ENCODE results near the gene GOPC. TPM values are rescaled to one million over a fixed set of nuclear protein-coding genes. Genes with fewer than 3 reads are reported as not detected.

Gene GOPC
- total and polyA plus RNA-seq, 2 of the 13 experiments (the other 11 are each of a cell fraction or from before 2014, with no cell fraction given): 20.9 to 41.5 TPM

DNA sequence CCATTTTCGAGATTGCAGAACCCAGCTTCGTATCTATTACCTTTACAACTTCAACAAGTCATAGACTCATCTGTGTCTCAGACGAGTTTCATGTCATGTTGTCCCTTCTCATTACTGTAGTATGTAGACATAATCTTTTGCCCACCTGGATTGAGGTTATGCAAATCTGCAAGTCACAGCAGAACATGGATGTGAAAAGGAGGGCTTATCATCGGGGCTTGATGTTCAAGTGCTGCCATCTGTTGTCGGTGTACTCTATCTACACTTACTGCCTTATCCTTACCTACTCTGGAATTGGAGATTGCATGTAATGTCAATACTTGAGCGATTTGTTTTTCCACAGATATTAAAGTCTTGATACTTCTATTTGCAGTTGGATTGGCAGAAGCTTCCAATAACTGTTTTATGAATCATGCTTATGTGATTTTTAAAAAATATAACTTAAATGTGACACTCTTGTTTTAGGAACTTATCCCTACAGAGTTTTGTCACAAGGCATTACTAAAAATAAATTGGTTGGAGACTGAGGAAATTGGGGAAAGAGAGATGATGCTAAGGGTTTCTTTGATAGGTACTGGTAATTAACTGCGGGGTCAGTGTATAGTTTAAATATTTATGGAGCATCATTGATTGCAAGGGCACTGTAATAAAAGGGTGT lies 3.0 kb upstream of the GOPC start (continued):
- TF ChIP-seq, protein P1, sequence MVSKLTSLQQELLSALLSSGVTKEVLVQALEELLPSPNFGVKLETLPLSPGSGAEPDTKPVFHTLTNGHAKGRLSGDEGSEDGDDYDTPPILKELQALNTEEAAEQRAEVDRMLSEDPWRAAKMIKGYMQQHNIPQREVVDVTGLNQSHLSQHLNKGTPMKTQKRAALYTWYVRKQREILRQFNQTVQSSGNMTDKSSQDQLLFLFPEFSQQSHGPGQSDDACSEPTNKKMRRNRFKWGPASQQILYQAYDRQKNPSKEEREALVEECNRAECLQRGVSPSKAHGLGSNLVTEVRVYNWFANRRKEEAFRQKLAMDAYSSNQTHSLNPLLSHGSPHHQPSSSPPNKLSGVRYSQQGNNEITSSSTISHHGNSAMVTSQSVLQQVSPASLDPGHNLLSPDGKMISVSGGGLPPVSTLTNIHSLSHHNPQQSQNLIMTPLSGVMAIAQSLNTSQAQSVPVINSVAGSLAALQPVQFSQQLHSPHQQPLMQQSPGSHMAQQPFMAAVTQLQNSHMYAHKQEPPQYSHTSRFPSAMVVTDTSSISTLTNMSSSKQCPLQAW (CRISPR knock-in tag; IDR thresholded peaks at IDR 0.05): no peak
- TF ChIP-seq, protein P2, sequence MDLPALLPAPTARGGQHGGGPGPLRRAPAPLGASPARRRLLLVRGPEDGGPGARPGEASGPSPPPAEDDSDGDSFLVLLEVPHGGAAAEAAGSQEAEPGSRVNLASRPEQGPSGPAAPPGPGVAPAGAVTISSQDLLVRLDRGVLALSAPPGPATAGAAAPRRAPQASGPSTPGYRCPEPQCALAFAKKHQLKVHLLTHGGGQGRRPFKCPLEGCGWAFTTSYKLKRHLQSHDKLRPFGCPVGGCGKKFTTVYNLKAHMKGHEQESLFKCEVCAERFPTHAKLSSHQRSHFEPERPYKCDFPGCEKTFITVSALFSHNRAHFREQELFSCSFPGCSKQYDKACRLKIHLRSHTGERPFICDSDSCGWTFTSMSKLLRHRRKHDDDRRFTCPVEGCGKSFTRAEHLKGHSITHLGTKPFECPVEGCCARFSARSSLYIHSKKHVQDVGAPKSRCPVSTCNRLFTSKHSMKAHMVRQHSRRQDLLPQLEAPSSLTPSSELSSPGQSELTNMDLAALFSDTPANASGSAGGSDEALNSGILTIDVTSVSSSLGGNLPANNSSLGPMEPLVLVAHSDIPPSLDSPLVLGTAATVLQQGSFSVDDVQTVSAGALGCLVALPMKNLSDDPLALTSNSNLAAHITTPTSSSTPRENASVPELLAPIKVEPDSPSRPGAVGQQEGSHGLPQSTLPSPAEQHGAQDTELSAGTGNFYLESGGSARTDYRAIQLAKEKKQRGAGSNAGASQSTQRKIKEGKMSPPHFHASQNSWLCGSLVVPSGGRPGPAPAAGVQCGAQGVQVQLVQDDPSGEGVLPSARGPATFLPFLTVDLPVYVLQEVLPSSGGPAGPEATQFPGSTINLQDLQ (CRISPR knock-in tag; IDR thresholded peaks at IDR 0.05): no peak
- TF ChIP-seq ZBTB20 (CRISPR knock-in tag; IDR thresholded peaks at IDR 0.05; ENCODE audit: borderline replicate concordance, low read depth) (no peak), ZNF713 (CRISPR knock-in tag; IDR thresholded peaks at IDR 0.05) (no peak), ZNF17 (CRISPR knock-in tag; IDR thresholded peaks at IDR 0.05) (no peak), WIZ (CRISPR knock-in tag; IDR thresholded peaks at IDR 0.05) (no peak)
- TF ChIP-seq, protein P3, sequence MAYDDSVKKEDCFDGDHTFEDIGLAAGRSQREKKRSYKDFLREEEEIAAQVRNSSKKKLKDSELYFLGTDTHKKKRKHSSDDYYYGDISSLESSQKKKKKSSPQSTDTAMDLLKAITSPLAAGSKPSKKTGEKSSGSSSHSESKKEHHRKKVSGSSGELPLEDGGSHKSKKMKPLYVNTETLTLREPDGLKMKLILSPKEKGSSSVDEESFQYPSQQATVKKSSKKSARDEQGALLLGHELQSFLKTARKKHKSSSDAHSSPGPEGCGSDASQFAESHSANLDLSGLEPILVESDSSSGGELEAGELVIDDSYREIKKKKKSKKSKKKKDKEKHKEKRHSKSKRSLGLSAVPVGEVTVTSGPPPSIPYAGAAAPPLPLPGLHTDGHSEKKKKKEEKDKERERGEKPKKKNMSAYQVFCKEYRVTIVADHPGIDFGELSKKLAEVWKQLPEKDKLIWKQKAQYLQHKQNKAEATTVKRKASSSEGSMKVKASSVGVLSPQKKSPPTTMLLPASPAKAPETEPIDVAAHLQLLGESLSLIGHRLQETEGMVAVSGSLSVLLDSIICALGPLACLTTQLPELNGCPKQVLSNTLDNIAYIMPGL (CRISPR knock-in tag; IDR thresholded peaks at IDR 0.05; ENCODE audit: borderline replicate concordance in 1 of 2, low read depth in 1 of 2): peak; percentile 19 to 51; a peak in 1 of 4 replicates
- TF ChIP-seq, protein P4, sequence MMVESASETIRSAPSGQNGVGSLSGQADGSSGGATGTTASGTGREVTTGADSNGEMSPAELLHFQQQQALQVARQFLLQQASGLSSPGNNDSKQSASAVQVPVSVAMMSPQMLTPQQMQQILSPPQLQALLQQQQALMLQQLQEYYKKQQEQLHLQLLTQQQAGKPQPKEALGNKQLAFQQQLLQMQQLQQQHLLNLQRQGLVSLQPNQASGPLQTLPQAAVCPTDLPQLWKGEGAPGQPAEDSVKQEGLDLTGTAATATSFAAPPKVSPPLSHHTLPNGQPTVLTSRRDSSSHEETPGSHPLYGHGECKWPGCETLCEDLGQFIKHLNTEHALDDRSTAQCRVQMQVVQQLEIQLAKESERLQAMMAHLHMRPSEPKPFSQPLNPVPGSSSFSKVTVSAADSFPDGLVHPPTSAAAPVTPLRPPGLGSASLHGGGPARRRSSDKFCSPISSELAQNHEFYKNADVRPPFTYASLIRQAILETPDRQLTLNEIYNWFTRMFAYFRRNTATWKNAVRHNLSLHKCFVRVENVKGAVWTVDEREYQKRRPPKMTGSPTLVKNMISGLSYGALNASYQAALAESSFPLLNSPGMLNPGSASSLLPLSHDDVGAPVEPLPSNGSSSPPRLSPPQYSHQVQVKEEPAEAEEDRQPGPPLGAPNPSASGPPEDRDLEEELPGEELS (CRISPR knock-in tag; IDR thresholded peaks at IDR 0.05): 0 out of 2 replicates have a peak, but pooled peaks have one; percentile 17
- TF ChIP-seq, protein P5, sequence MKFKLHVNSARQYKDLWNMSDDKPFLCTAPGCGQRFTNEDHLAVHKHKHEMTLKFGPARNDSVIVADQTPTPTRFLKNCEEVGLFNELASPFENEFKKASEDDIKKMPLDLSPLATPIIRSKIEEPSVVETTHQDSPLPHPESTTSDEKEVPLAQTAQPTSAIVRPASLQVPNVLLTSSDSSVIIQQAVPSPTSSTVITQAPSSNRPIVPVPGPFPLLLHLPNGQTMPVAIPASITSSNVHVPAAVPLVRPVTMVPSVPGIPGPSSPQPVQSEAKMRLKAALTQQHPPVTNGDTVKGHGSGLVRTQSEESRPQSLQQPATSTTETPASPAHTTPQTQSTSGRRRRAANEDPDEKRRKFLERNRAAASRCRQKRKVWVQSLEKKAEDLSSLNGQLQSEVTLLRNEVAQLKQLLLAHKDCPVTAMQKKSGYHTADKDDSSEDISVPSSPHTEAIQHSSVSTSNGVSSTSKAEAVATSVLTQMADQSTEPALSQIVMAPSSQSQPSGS (CRISPR knock-in tag; IDR thresholded peaks at IDR 0.05): no peak
- TF ChIP-seq, protein P6, sequence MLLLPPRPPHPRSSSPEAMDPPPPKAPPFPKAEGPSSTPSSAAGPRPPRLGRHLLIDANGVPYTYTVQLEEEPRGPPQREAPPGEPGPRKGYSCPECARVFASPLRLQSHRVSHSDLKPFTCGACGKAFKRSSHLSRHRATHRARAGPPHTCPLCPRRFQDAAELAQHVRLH (CRISPR knock-in tag; IDR thresholded peaks at IDR 0.05; ENCODE audit: borderline replicate concordance, low read depth): 0 out of 2 replicates have a peak, but pooled peaks have one; percentile 57
- TF ChIP-seq, protein P7, sequence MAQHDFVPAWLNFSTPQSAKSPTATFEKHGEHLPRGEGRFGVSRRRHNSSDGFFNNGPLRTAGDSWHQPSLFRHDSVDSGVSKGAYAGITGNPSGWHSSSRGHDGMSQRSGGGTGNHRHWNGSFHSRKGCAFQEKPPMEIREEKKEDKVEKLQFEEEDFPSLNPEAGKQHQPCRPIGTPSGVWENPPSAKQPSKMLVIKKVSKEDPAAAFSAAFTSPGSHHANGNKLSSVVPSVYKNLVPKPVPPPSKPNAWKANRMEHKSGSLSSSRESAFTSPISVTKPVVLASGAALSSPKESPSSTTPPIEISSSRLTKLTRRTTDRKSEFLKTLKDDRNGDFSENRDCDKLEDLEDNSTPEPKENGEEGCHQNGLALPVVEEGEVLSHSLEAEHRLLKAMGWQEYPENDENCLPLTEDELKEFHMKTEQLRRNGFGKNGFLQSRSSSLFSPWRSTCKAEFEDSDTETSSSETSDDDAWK (CRISPR knock-in tag; IDR thresholded peaks at IDR 0.05): no peak
- TF ChIP-seq, protein P8, sequence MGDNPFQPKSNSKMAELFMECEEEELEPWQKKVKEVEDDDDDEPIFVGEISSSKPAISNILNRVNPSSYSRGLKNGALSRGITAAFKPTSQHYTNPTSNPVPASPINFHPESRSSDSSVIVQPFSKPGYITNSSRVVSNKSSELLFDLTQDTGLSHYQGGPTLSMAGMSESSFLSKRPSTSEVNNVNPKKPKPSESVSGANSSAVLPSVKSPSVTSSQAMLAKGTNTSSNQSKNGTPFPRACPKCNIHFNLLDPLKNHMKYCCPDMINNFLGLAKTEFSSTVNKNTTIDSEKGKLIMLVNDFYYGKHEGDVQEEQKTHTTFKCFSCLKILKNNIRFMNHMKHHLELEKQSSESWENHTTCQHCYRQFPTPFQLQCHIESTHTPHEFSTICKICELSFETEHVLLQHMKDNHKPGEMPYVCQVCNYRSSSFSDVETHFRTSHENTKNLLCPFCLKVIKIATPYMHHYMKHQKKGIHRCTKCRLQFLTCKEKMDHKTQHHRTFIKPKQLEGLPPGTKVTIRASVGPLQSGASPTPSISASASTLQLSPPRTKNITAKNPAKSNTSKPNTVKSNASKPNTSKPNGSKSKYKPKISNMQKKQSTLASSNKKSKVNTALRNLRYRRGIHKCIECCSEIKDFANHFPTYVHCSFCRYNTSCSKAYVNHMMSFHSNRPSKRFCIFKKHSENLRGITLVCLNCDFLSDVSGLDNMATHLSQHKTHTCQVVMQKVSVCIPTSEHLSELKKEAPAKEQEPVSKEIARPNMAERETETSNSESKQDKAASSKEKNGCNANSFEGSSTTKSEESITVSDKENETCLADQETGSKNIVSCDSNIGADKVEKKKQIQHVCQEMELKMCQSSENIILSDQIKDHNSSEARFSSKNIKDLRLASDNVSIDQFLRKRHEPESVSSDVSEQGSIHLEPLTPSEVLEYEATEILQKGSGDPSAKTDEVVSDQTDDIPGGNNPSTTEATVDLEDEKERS (CRISPR knock-in tag; IDR thresholded peaks at IDR 0.05): no peak
